Activated T-helper 1 cell treated with anti-CD3 and anti-CD28 coated beads, Interleukin-12 subunit alpha, Interleukin-12 subunit beta, Interleukin-2, Interleukin-4 antibody, amounts not matched to agents 30 ng/mL and 10 ng/mL and 1 ng/mL, durations not matched to agents 14 hours and 24 hours and 36 hours (primary cell): ENCODE results near the gene CCNY. TPM values are rescaled to one million over a fixed set of nuclear protein-coding genes. Genes with fewer than 3 reads are reported as not detected.

Source experiments
- DNase-seq: peaks from one replicate; pipeline ENCODE4 v3.0.0; 2021; ENCODE audit warnings: low spot score
- H3K27ac Mint-ChIP-seq: one replicate; pipeline ENCODE4 v1.8.0; 2021; ENCODE audit warnings: mild to moderate bottlenecking, mixed read lengths
- H3K27me3 Mint-ChIP-seq: one replicate; pipeline ENCODE4 v1.8.0; 2022; ENCODE audit warnings: mild to moderate bottlenecking, moderate library complexity, mixed read lengths; ENCODE audit not compliant: insufficient read depth
- H3K36me3 Mint-ChIP-seq: one replicate; pipeline ENCODE4 v1.8.0; 2021; ENCODE audit warnings: low read depth, mixed read lengths
- H3K4me1 Mint-ChIP-seq: one replicate; pipeline ENCODE4 v1.8.0; 2021; ENCODE audit warnings: low read depth, mixed read lengths
- H3K4me3 Mint-ChIP-seq: one replicate; pipeline ENCODE4 v1.8.0; 2021; ENCODE audit warnings: mild to moderate bottlenecking, moderate library complexity, mixed read lengths
- H3K9me3 Mint-ChIP-seq: one replicate; pipeline ENCODE4 v1.8.0; 2021; ENCODE audit warnings: mixed read lengths
- intact Hi-C: fragments of 100-400 bp; cut with micrococcal nuclease; formaldehyde crosslinking; loops from one replicate; pipeline ENCODE4 v1.15.1; 2024
- total RNA-seq: library from RNA; stranded (reverse); gene quantifications from 2 replicates; pipeline ENCODE4 v1.2.3, GENCODE V29; 2022

CCNY gene
- total RNA-seq, 1 donor from 2014 or later, result 71.0 TPM

- Mint-ChIP-seq H3K27me3 (no peaks in the 10 kb centered on the region), H3K27ac (no peak overlapping the region), H3K4me3 (no peak overlapping the region), H3K4me1 (peaks cover 37% of the 10 kb centered on the region), H3K36me3 (no peaks in the 10 kb centered on the region), H3K9me3 (no peaks in the 10 kb centered on the region)
- no peak for DNase-seq
- intact Hi-C loops, result no loop called here
Measured at GRCh38 chr10:35464825-35465456, 128.6 kb downstream of the CCNY start.

- H3K27me3 Mint-ChIP-seq, result no peaks in the 10 kb centered on the region
- no peak for DNase-seq
- H3K4me1 Mint-ChIP-seq, result peaks cover 37% of the 10 kb centered on the region
- H3K36me3 Mint-ChIP-seq, result no peaks in the 10 kb centered on the region
- intact Hi-C loops, result no loop called here
- H3K27ac Mint-ChIP-seq, result no peak overlapping the region
- H3K4me3 Mint-ChIP-seq, result no peak overlapping the region
- no peaks in the 10 kb centered on the region for H3K9me3 Mint-ChIP-seq
Measured at GRCh38 chr10:35465673-35466072, 129.4 kb downstream of the CCNY start.

GRCh38 chr10:35466170-35466569 is 129.9 kb downstream of the CCNY start:
- no peaks in the 10 kb centered on the region for H3K9me3 Mint-ChIP-seq
- H3K27me3 Mint-ChIP-seq, result no peaks in the 10 kb centered on the region
- H3K27ac Mint-ChIP-seq, result no peak overlapping the region
- no peaks in the 10 kb centered on the region for H3K36me3 Mint-ChIP-seq
- H3K4me1 Mint-ChIP-seq, result peaks cover 33% of the 10 kb centered on the region
- H3K4me3 Mint-ChIP-seq, result no peak overlapping the region
- no peak for DNase-seq
- intact Hi-C loops, result no loop called here

- H3K27ac Mint-ChIP-seq, result no peak overlapping the region
- DNase-seq, result no peak
- H3K36me3 Mint-ChIP-seq, result no peaks in the 10 kb centered on the region
- H3K4me3 Mint-ChIP-seq, result no peak overlapping the region
- no peaks in the 10 kb centered on the region for H3K9me3 Mint-ChIP-seq
- peaks cover 28% of the 10 kb centered on the region for H3K4me1 Mint-ChIP-seq
- no peaks in the 10 kb centered on the region for H3K27me3 Mint-ChIP-seq
- intact Hi-C loops, result no loop called here
Measured at GRCh38 chr10:35466661-35467060, 130.4 kb downstream of the CCNY start.

- DNase-seq, result no peak
- no peak overlapping the region for H3K27ac Mint-ChIP-seq
- H3K4me3 Mint-ChIP-seq, result no peak overlapping the region
- peaks cover 23% of the 10 kb centered on the region for H3K4me1 Mint-ChIP-seq
- no peaks in the 10 kb centered on the region for H3K36me3 Mint-ChIP-seq
- intact Hi-C loops, result no loop called here
- H3K27me3 Mint-ChIP-seq, result no peaks in the 10 kb centered on the region
- H3K9me3 Mint-ChIP-seq, result no peaks in the 10 kb centered on the region
Measured at GRCh38 chr10:35467186-35467585, 130.9 kb downstream of the CCNY start.

GRCh38 chr10:35470248-35470924 is 134.1 kb downstream of the CCNY start:
- intact Hi-C loops, result no loop called here
- Mint-ChIP-seq H3K36me3 (no peaks in the 10 kb centered on the region), H3K4me1 (peaks cover 7% of the 10 kb centered on the region), H3K9me3 (peaks cover 5% of the 10 kb centered on the region), H3K27me3 (no peaks in the 10 kb centered on the region), H3K4me3 (no peak overlapping the region), H3K27ac (no peak overlapping the region)
- no peak for DNase-seq

- Mint-ChIP-seq H3K4me3 (no peak overlapping the region), H3K9me3 (peaks cover 5% of the 10 kb centered on the region), H3K27ac (no peak overlapping the region), H3K27me3 (no peaks in the 10 kb centered on the region), H3K36me3 (no peaks in the 10 kb centered on the region), H3K4me1 (peaks cover 7% of the 10 kb centered on the region)
- intact Hi-C loops, result no loop called here
- no peak for DNase-seq
Measured at GRCh38 chr10:35470925-35471315, 134.6 kb downstream of the CCNY start.

- H3K27ac Mint-ChIP-seq, result no peak overlapping the region
- H3K9me3 Mint-ChIP-seq, result peaks cover 5% of the 10 kb centered on the region
- H3K36me3 Mint-ChIP-seq, result no peaks in the 10 kb centered on the region
- H3K27me3 Mint-ChIP-seq, result no peaks in the 10 kb centered on the region
- peaks cover 7% of the 10 kb centered on the region for H3K4me1 Mint-ChIP-seq
- H3K4me3 Mint-ChIP-seq, result no peak overlapping the region
- no peak for DNase-seq
- intact Hi-C loops, result no loop called here
Measured at GRCh38 chr10:35471435-35471834, 135.1 kb downstream of the CCNY start.

- no peak for DNase-seq
- intact Hi-C loops, result no loop called here
- Mint-ChIP-seq H3K4me3 (no peak overlapping the region), H3K4me1 (no peaks in the 10 kb centered on the region), H3K36me3 (peaks cover 2% of the 10 kb centered on the region), H3K9me3 (no peaks in the 10 kb centered on the region), H3K27ac (no peak overlapping the region), H3K27me3 (no peaks in the 10 kb centered on the region)
Measured at GRCh38 chr10:35480142-35480541, 143.8 kb downstream of the CCNY start.

- H3K27me3 Mint-ChIP-seq, result no peaks in the 10 kb centered on the region
- DNase-seq, result no peak
- no peaks in the 10 kb centered on the region for H3K4me1 Mint-ChIP-seq
Measured at GRCh38 chr10:35481413-35481812, 145.1 kb downstream of the CCNY start.

GRCh38 chr10:35486297-35486990 is 150.1 kb downstream of the CCNY start:
- Mint-ChIP-seq H3K27ac (no peak overlapping the region), H3K4me1 (peaks cover 4% of the 10 kb centered on the region), H3K9me3 (no peaks in the 10 kb centered on the region), H3K4me3 (no peak overlapping the region), H3K36me3 (peaks cover 7% of the 10 kb centered on the region), H3K27me3 (no peaks in the 10 kb centered on the region)
- no peak for DNase-seq
- intact Hi-C loops, result no loop called here

More at GRCh38 chr10:35481413-35481812, 145.1 kb downstream of the CCNY start:
- Mint-ChIP-seq H3K4me3 (no peak overlapping the region), H3K36me3 (peaks cover 2% of the 10 kb centered on the region), H3K9me3 (no peaks in the 10 kb centered on the region), H3K27ac (no peak overlapping the region)
- intact Hi-C loops, result no loop called here

- no peak overlapping the region for H3K4me3 Mint-ChIP-seq
- H3K27me3 Mint-ChIP-seq, result no peaks in the 10 kb centered on the region
- peaks cover 7% of the 10 kb centered on the region for H3K36me3 Mint-ChIP-seq
- H3K4me1 Mint-ChIP-seq, result peaks cover 4% of the 10 kb centered on the region
- intact Hi-C loops, result no loop called here
- H3K27ac Mint-ChIP-seq, result no peak overlapping the region
- no peaks in the 10 kb centered on the region for H3K9me3 Mint-ChIP-seq
- DNase-seq, result no peak
Measured at GRCh38 chr10:35487336-35488034, 151.2 kb downstream of the CCNY start.

- intact Hi-C loops, result no loop called here
- Mint-ChIP-seq H3K9me3 (no peaks in the 10 kb centered on the region), H3K27me3 (no peaks in the 10 kb centered on the region), H3K27ac (no peak overlapping the region), H3K4me1 (peaks cover 4% of the 10 kb centered on the region), H3K36me3 (peaks cover 7% of the 10 kb centered on the region), H3K4me3 (no peak overlapping the region)
- no peak for DNase-seq
Measured at GRCh38 chr10:35488228-35488627, 151.9 kb downstream of the CCNY start.
